Endothelial cell of umbilical vein (primary cell): ENCODE data around the gene AOX1.

Experiments
- POLR2A ChIP-seq: IDR thresholded peaks from 2 replicates; pipeline ENCODE4 v1.6.1; 2012; ENCODE audit warnings: low read depth, mild to moderate bottlenecking, control low read depth, low read length
- TF ChIP-seq, protein P1 (sequence below), 2 donors: IDR thresholded peaks; 1 replicate in 1 of 2; 2 replicates in 1 of 2; pipeline ENCODE4 v1.5.1; 2011; ENCODE audit warnings: low read length in 2 of 2, mild to moderate bottlenecking in 2 of 2, moderate library complexity in 2 of 2, control low read depth in 1 of 2, inconsistent platforms in 1 of 2, low read depth in 1 of 2; ENCODE audit not compliant: insufficient read depth in 1 of 2; ENCODE audit errors: extremely low read depth in 1 of 2

DNA sequence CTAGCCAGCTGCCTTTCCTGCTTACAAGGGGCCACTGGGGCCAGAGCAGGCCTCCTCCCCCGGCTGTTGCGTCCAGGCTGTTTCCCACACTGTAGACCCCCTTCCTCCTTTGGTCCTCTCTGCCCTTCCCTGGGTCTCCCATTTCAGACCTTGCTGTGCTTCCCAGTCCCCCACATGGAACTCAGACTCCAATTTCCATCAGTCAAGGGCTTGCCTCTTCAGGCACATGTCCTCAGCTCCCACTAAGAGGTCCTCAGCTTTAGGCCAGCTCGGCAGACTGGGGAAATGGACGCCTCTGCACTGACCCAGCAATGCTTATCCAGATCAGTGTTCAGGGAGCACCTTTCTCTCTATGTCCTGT lies 127.9 kb downstream of the AOX1 start:
- TF ChIP-seq, protein P1, sequence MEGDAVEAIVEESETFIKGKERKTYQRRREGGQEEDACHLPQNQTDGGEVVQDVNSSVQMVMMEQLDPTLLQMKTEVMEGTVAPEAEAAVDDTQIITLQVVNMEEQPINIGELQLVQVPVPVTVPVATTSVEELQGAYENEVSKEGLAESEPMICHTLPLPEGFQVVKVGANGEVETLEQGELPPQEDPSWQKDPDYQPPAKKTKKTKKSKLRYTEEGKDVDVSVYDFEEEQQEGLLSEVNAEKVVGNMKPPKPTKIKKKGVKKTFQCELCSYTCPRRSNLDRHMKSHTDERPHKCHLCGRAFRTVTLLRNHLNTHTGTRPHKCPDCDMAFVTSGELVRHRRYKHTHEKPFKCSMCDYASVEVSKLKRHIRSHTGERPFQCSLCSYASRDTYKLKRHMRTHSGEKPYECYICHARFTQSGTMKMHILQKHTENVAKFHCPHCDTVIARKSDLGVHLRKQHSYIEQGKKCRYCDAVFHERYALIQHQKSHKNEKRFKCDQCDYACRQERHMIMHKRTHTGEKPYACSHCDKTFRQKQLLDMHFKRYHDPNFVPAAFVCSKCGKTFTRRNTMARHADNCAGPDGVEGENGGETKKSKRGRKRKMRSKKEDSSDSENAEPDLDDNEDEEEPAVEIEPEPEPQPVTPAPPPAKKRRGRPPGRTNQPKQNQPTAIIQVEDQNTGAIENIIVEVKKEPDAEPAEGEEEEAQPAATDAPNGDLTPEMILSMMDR (IDR thresholded peaks at IDR 0.05; ENCODE audit: extremely low read depth in 1 of 2, insufficient read depth in 1 of 2, low read depth in 1 of 2, low read length in 2 of 2), result no peak
- no peak for TF ChIP-seq POLR2A
